ENCODE data around the gene EPHA6.

DNA sequence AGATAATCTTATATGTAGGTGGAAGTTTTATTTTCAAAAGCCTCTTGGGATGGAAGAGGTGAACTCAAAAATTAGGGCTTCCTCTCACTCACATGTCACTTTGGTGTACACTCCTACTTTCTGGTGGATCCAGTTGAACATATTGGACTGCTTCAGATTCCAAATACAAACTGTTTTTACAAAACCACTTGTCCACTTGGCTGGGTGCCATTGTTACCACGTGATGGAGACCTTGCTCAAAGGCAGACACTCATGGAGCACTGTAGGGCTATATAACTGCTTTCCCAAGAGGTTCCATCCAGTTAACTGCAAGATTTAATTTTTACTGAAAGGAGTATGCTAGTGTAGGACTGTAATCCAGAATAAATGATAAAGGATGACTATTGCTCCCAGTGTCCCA is 307.0 kb downstream of the EPHA6 start:
- TF ChIP-seq MYC (IDR thresholded peaks at IDR 0.05; ENCODE audit: low read depth, low read length) (no peak), POLR2A (IDR thresholded peaks at IDR 0.05; ENCODE audit: low read depth, low read length) (no peak), POLR2AphosphoS5 (IDR thresholded peaks at IDR 0.05; ENCODE audit: insufficient read depth, low read depth, low read length) (no peak), EZH2 (IDR thresholded peaks at IDR 0.05; ENCODE audit: borderline replicate concordance, low read depth, low read length, severe bottlenecking) (no peak), FOS (IDR thresholded peaks at IDR 0.05; ENCODE audit: borderline replicate concordance, insufficient read depth, low read length) (no peak), JUN (IDR thresholded peaks at IDR 0.05; ENCODE audit: borderline replicate concordance, insufficient read depth, insufficient read length, low read depth) (no peak), GATA2 (IDR thresholded peaks at IDR 0.05; ENCODE audit: insufficient read depth, insufficient read length, low read depth, low read length) (no peak)
- TF ChIP-seq, protein P1, sequence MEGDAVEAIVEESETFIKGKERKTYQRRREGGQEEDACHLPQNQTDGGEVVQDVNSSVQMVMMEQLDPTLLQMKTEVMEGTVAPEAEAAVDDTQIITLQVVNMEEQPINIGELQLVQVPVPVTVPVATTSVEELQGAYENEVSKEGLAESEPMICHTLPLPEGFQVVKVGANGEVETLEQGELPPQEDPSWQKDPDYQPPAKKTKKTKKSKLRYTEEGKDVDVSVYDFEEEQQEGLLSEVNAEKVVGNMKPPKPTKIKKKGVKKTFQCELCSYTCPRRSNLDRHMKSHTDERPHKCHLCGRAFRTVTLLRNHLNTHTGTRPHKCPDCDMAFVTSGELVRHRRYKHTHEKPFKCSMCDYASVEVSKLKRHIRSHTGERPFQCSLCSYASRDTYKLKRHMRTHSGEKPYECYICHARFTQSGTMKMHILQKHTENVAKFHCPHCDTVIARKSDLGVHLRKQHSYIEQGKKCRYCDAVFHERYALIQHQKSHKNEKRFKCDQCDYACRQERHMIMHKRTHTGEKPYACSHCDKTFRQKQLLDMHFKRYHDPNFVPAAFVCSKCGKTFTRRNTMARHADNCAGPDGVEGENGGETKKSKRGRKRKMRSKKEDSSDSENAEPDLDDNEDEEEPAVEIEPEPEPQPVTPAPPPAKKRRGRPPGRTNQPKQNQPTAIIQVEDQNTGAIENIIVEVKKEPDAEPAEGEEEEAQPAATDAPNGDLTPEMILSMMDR (IDR thresholded peaks at IDR 0.05; ENCODE audit: extremely low read depth in 1 of 2, insufficient read depth in 1 of 2, low read depth in 1 of 2, low read length in 2 of 2): no peak
- TF ChIP-seq, protein P2, sequence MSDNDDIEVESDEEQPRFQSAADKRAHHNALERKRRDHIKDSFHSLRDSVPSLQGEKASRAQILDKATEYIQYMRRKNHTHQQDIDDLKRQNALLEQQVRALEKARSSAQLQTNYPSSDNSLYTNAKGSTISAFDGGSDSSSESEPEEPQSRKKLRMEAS (IDR thresholded peaks at IDR 0.05; ENCODE audit: insufficient read depth, insufficient read length): no peak

Measured in endothelial cell of umbilical vein (primary cell).